ENCODE results near the gene GAGE12J.
"Not testable (repeated sequence)": the region's sequence is repeated elsewhere in the genome, so short reads cannot be mapped to it uniquely, and the experiment has no call there.

The GAGE12J gene

GRCh38 chrX:49312176-49312575 is 9.7 kb upstream of the GAGE12J start:
- peak; percentile 4 for DNase-seq

- DNase-seq, result peak; percentile 30
Measured at GRCh38 chrX:49316085-49316484, 5.8 kb upstream of the GAGE12J start.

DNA sequence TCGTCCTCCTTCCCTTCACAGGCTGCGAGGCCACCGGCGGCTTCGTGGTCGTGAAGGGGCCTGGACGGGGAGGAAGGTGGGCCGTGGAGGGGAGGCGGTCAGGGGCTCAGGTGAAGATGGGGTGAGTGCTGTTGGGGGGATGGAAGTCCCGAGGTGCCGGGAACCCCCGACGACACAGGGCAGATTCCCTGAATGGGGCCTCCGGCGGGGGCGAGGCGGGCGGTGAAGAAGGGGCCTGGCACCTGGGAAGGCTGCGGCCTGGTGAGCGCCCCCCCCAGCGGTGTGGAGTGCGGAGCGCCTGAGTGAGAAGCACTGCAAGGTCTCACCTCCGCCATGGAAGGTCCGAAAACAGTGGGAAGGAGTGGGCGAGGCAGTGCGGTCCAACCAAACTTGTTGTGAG is 429 bp downstream of the GAGE12J start:
- DNase-seq, result not testable (repeated sequence)

DNA sequence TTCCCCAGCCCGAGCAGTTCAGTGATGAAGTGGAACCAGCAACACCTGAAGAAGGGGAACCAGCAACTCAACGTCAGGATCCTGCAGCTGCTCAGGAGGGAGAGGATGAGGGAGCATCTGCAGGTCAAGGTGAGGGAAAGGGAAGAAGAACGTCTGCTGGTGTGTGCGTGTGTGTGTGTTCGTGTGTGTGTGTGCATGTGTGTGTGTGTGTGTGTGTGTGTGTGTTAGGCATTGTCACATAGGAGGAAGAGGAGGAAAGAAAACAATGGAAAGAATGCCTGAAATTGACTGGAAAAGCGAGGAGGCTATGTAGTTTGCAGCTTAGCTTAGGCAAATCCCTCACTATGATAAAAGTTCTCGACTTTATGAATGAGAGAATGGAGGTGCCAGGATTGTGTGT is 1.9 kb downstream of the GAGE12J start:
- not testable (repeated sequence) for DNase-seq

DNA sequence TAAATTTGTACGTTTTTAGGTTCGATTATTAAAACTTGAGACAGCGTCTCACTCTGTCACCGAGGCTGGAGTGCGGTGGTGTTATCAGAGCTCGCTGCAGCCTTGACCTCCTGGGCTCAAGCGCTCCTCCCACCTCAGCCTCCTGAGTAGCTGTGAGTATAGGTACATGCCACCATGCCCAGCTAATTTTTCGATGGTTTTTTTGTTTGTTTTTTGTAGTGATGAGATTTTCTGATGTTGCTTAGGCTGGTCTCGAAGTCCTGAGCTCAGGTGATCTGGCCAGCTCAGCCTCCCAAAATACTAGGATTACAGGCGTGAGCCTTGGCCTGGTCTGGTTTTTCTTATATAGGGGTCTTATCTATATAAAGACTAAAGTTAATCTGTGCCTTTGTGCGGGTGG is 8.6 kb downstream of the GAGE12J start:
- DNase-seq, result not testable (repeated sequence)

DNA sequence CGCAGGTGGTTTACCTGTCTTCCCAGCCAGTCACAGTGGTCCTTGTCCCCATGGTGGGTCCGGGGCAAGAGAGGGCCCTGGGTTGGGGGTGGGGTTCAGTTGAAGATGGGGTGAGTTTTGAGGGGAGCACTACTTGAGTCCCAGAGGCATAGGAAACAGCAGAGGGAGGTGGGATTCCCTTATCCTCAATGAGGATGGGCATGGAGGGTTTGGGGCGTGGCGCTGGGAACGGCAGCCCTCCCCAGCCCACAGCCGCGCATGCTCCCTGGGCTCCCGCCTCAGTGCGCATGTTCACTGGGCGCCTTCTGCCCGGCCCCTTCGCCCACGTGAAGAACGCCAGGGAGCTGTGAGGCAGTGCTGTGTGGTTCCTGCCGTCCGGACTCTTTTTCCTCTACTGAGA is 9.4 kb downstream of the GAGE12J start, which contains the start of gene GAGE13:
Gene GAGE13, plus strand, starts transcription at position 301 of the 400 bp plus-strand sequence. CDS start 1,156 bp downstream, outside the sequence.
- not testable (repeated sequence) for DNase-seq

DNA sequence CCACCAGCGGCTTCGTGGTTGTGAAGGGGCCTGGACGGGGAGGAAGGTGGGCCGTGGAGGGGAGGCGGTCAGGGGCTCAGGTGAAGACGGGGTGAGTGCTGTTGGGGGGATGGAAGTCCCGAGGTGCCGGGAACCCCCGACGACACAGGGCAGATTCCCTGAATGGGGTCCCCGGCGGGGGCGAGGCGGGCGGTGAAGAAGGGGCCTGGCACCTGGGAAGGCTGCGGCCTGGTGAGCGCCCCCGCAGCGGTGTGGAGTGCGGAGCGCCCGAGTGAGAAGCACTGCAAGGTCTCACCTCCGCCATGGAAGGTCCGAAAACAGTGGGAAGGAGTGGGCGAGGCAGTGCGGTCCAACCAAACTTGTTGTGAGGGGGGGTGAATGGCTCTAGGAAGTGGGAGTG is 10.0 kb downstream of the GAGE12J start:
- DNase-seq, result not testable (repeated sequence)

DNA sequence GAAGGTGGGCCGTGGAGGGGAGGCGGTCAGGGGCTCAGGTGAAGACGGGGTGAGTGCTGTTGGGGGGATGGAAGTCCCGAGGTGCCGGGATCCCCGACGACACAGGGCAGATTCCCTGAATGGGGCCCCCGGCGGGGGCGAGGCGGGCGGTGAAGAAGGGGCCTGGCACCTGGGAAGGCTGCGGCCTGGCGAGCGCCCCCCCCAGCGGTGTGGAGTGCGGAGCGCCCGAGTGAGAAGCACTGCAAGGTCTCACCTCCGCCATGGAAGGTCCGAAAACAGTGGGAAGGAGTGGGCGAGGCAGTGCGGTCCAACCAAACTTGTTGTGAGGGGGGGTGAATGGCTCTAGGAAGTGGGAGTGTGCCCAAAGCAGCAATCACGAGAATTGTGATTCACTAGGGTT is 19.6 kb downstream of the GAGE12J start:
- DNase-seq, result not testable (repeated sequence)

- not testable (repeated sequence) for DNase-seq
Measured at GRCh38 chrX:49344496-49345175, 22.8 kb downstream of the GAGE12J start.

DNA sequence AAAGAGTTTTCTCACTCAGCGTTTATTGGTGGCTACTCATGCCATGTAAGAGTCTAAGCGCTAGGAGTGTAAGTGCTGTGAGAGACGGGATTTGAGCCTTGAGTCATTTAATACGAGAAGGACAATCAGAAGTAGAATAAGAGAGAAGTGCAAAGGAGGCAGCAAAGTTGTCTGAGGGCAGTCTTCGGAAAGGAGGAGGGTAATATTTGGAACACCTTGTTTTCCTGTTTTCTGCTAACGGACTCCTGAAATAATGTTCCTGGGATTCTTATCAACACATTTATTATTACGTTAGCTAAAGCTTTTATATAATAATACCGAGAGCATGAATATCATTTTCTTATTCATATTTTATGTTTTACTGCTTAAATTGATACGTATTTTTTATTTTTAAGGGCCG is 23.6 kb downstream of the GAGE12J start:
- not testable (repeated sequence) for DNase-seq

DNA sequence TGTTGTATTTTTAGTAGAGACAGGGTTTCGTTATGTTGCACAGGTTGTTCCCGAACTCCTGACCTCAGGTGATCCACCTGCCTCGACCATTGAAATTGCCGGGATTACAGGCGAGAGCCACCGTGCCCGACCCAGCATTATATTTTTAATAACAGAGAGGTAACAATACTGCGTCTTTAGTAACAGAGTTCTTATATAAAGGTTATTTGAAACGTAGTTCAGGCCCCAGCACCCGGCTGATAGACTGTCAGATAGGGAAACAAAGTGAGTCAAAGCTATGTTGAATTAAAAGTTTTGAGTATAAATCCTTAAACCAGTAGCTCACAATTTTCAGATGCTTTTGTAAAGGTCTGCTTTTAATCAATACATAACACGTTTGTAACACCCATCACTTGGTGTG is 24.3 kb downstream of the GAGE12J start:
- not testable (repeated sequence) for DNase-seq
